GM12873 (cell line): Measurements from ENCODE around the gene CAPN10.

Experiments used
- TF ChIP-seq, protein P1 (sequence below): IDR thresholded peaks from 2 replicates; pipeline ENCODE4 v1.5.1; 2012; ENCODE audit warnings: low read depth, mild to moderate bottlenecking, moderate library complexity, low read length, control low read depth; ENCODE audit not compliant: insufficient read depth; ENCODE audit errors: missing control alignments

CAPN10 gene

DNA sequence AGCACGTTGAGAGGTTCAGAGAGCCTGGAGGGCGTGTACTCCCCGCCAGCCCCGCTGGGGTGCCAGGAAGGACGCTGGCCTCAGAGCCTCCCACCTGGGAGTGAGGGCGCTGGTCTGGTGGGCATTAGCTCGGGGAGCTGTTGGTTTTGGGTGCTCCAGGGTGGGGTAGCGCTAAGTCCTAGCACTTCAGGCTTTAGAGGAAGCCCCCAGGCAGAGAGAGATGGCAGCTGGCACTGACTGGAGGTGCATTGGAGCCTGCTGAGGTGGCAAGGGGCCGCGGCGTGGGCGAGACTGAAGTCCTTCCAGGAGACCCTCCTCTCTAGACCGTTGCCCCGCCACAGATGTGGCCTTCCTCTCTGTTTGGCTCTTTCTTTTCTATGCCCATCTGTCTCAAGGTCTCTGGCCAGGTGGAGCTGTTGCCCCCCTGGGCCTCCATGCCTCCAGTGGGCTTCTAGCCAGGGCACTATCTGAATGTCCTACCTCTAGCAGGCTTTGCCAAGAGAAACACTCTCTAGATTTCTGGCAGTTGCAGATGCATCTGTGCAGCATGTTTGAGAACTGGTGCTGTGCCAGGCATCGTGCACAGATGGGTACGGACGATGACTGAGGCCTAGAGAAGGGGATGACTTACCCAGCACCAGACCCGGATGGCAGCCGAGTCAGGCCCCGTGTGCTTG lies 6.6 kb downstream of the CAPN10 start:
- TF ChIP-seq, protein P1, sequence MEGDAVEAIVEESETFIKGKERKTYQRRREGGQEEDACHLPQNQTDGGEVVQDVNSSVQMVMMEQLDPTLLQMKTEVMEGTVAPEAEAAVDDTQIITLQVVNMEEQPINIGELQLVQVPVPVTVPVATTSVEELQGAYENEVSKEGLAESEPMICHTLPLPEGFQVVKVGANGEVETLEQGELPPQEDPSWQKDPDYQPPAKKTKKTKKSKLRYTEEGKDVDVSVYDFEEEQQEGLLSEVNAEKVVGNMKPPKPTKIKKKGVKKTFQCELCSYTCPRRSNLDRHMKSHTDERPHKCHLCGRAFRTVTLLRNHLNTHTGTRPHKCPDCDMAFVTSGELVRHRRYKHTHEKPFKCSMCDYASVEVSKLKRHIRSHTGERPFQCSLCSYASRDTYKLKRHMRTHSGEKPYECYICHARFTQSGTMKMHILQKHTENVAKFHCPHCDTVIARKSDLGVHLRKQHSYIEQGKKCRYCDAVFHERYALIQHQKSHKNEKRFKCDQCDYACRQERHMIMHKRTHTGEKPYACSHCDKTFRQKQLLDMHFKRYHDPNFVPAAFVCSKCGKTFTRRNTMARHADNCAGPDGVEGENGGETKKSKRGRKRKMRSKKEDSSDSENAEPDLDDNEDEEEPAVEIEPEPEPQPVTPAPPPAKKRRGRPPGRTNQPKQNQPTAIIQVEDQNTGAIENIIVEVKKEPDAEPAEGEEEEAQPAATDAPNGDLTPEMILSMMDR: no peak

DNA sequence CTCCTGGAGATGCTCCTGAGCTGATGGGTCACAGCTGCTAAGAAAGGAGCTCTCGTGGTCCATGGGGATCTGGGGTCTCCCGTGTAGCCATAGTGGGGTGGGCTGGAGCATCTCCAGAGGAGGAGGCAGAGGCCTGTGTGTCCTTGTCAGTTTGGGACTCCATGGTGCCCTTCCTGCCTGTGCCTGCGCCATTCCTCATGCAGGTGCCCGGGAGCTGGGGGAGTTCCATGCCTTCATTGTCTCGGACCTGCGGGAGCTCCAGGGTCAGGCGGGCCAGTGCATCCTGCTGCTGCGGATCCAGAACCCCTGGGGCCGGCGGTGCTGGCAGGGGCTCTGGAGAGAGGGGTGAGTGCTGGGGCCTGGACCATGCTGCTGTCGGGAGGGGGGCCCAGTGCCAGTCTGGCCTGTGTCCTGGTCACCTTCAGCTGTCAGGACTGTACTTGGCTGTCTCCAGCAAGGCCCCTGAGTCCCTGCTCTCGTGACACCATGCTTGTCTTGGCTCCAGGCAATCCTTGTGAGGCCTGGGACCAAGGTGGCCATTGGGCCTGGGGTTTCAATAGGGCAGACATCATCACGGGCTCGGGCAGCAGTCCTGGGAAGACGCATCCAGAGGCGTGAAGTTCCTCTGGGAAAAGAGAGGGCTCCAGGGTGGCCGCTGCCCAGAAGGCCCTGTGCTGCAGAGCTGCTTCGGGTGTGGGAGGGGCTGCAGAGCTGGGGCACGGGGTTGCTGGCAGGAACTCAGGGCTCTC lies 7.3 kb downstream of the CAPN10 start:
- TF ChIP-seq, protein P1: no peak

DNA sequence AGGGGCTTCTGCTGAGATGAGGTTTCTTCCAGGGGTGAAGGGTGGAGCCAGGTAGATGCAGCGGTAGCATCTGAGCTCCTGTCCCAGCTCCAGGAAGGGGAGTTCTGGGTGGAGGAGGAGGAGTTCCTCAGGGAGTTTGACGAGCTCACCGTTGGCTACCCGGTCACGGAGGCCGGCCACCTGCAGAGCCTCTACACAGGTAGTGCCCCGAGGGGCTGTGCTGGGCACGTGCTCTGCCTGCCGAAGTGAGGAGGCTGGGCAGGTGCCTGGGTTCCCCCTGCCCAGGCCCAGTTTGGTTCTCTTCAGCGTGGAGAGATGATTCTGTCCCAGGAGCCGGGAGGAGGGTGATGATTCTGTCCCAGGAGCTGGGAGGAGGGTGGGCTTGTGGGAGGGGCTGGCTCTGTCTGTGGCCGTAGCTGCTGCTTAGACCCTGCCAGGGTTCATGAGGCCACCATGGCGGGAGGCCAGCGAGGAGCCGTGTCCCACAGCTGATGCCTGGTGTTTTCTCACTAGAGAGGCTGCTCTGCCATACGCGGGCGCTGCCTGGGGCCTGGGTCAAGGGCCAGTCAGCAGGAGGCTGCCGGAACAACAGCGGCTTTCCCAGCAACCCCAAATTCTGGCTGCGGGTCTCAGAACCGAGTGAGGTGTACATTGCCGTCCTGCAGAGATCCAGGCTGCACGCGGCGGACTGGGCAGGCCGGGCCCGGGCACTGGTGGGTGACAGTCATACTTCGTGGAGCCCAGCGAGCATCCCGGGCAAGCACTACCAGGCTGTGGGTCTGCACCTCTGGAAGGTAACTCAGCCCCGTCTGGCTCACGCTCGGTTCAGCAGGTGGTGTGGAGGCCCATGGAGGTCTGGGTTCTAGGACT lies 8.2 kb downstream of the CAPN10 start:
- TF ChIP-seq, protein P1: no peak

DNA sequence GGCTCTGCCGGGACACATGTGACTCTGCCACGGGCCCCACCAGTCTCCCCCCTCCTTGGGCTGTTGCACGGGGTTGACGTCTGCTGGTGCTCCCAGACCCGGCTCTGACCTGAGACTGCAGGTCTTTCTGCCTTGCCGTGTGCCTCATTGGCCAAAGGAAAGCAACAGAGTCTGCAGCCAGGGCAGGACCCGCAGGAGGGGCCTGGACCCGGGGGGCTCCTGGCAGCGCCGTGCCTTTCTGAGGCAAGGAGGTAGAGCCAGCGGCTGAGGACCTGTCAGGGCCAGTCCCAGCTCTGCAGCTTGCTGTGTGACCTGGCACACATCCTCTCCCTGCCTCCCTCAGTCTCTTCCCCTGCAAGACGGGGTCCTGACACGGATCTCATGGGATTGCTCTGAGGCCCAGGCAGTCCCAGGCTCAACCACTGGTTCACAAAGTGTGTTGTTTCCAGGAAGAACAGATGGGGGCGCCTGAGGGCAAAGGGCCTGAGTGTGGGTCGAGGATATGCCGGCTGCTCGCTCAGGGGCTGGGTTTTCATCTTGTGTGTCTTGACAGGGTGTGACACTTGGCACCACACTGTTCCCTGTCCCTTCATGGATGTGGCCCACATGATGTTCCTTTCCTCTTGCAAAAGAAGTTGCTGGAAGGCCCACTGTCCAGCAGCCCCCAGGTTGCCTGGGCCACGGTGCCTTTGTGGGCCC lies 9.0 kb downstream of the CAPN10 start:
- TF ChIP-seq, protein P1: peak; percentile 76

DNA sequence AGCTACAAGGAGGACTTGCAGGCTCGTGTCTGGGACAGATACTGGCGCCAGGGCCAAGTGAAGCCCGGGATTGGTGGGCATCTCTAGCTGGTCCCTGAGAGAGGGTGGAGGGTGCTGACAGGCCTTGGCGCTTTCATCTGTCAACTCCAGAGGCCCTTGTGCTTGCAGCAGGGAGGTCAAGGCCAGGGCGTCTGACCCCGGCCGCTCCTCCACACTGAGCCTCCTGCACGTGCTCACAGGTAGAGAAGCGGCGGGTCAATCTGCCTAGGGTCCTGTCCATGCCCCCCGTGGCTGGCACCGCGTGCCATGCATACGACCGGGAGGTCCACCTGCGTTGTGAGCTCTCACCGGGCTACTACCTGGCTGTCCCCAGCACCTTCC lies 9.5 kb downstream of the CAPN10 start:
- TF ChIP-seq, protein P1: no peak

DNA sequence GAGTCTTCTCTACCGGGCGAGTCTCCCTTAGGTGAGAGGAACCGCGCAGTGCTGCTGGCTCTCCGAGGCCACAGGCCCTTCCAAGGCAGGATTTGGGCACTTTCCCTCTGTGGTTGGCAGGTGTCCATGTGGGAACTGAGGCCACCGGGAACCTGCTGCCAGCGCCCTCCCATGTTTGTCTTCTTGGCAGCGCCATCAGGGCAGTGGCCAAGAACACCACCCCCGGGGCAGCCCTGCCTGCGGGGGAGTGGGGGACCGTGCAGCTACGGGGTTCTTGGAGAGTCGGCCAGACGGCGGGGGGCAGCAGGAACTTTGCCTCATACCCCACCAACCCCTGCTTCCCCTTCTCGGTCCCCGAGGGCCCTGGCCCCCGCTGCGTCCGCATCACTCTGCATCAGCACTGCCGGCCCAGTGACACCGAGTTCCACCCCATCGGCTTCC lies 10.0 kb downstream of the CAPN10 start:
- TF ChIP-seq, protein P1: no peak
